Subcutaneous adipose tissue (tissue), 4 donors: ENCODE data around the gene CERS2. TPM values are rescaled to one million over a fixed set of nuclear protein-coding genes. Genes with fewer than 3 reads are reported as not detected.

Source experiments
- CTCF ChIP-seq: fragments of 450-650 bp; IDR thresholded peaks from one replicate; pipeline ENCODE4 v1.5.1; 2016; ENCODE audit warnings: low read depth, mild to moderate bottlenecking, control low read depth, antibody characterized with exemption, moderate library complexity
- total RNA-seq, 4 donors: library from RNA; depleted of rRNA; stranded (reverse); fragments of >200 nt; gene quantifications; one replicate each; pipeline ENCODE4 v1.1.0, GENCODE V29; 2016

Gene CERS2
- total RNA-seq, 4 donors from 2014 or later: 67.4 to 140 (median 112) TPM

- TF ChIP-seq CTCF: no peak
Measured at GRCh38 chr1:150972417-150972940, 2.2 kb downstream of the CERS2 start.

- no peak for TF ChIP-seq CTCF
Measured at GRCh38 chr1:150971583-150972416, 2.8 kb downstream of the CERS2 start.

GRCh38 chr1:150970808-150971582 is 3.6 kb downstream of the CERS2 start:
- TF ChIP-seq CTCF: no peak

GRCh38 chr1:150969626-150970025 is 5.0 kb downstream of the CERS2 start:
- TF ChIP-seq CTCF: no peak

GRCh38 chr1:150968491-150968890 is 6.1 kb downstream of the CERS2 start:
- no peak for TF ChIP-seq CTCF

GRCh38 chr1:150967936-150968335 is 6.7 kb downstream of the CERS2 start:
- no peak for TF ChIP-seq CTCF

- no peak for TF ChIP-seq CTCF
Measured at GRCh38 chr1:150966011-150966410, 8.6 kb downstream of the CERS2 start.
